Panc1 (cell line): Measurements from ENCODE around the gene RPL39. TPM values are rescaled to one million over a fixed set of nuclear protein-coding genes. Genes with fewer than 3 reads are reported as not detected.

ENCODE experiments used
- ATAC-seq: fragments of 200-7000 bp; cut with Tn5 transposase; 2 replicates; pipeline ENCODE4 v1.9.1; 2020; ENCODE audit warnings: mild to moderate bottlenecking, moderate library complexity
- Bru-seq: library from RNA; stranded (reverse); fragments of 400-500 nt; gene quantifications from one replicate; lab custom pipeline; 2021; lab: Mats Ljungman, UMichigan
- BruChase-seq, 2 experiments: library from RNA; stranded (reverse); fragments of 400-500 nt; gene quantifications; one replicate each; lab custom pipeline; 2021; lab: Mats Ljungman, UMichigan
- BruUV-seq: library from RNA; stranded (reverse); fragments of 400-500 nt; replicated peaks from 2 replicates; lab custom pipeline; 2021; lab: Mats Ljungman, UMichigan
- CTCF ChIA-PET: fragments of 300-600 bp; sonication (Branson Sonifier 250); formaldehyde crosslinking; loops from one replicate; lab custom pipeline; 2022; ENCODE audit warnings: antibody characterized with exemption; lab: Charles Lee
- POLR2A ChIA-PET: fragments of 300-600 bp; sonication (Branson Sonifier 250); formaldehyde crosslinking; loops from one replicate; lab custom pipeline; 2022; ENCODE audit warnings: antibody characterized with exemption; lab: Charles Lee
- DNase-seq: peaks from one replicate; pipeline ENCODE4 v3.0.0-alpha.2; 2010; ENCODE audit warnings: low read depth, low spot score
- H3K27ac ChIP-seq: 2 replicates; pipeline ENCODE4 v1.5.1; 2011; ENCODE audit warnings: mild to moderate bottlenecking, low read length, inconsistent platforms
- H3K27me3 ChIP-seq: fragments of 200-500 bp; sonication (Bioruptor generic); 2 replicates; pipeline ENCODE4 v1.6.0; 2014; ENCODE audit warnings: low read length, inconsistent platforms; ENCODE audit not compliant: control insufficient read depth, insufficient read depth
- H3K36me3 ChIP-seq: fragments of 200-500 bp; sonication (Bioruptor generic); 2 replicates; pipeline ENCODE4 v1.5.1; 2014; ENCODE audit warnings: inconsistent platforms, mild to moderate bottlenecking, low read length, moderate library complexity; ENCODE audit not compliant: control insufficient read depth, insufficient read depth
- H3K4me1 ChIP-seq: 2 replicates; pipeline ENCODE4 v1.5.1; 2011; ENCODE audit warnings: inconsistent platforms, mild to moderate bottlenecking, low read length, moderate library complexity; ENCODE audit not compliant: control insufficient read depth, insufficient read depth
- H3K4me3 ChIP-seq, 2 experiments: 2 replicates each; pipeline ENCODE4 v1.5.1; 2011 to 2012; ENCODE audit warnings: low read depth in 2 of 2, low read length in 2 of 2, mild to moderate bottlenecking in 2 of 2, inconsistent platforms in 1 of 2, moderate library complexity in 1 of 2
- H3K9me3 ChIP-seq: fragments of 200-500 bp; sonication (Bioruptor generic); 2 replicates; pipeline ENCODE4 v1.5.1; 2014; ENCODE audit warnings: low read depth, mild to moderate bottlenecking, inconsistent platforms, low read length, moderate library complexity; ENCODE audit not compliant: control insufficient read depth, insufficient read depth
- CTCF ChIP-seq: fragments of 450-650 bp; IDR thresholded peaks from 2 replicates; pipeline ENCODE4 v1.5.1; 2017; ENCODE audit warnings: mild to moderate bottlenecking
- POLR2AphosphoS5 ChIP-seq: IDR thresholded peaks from 2 replicates; pipeline ENCODE4 v1.6.1; 2012; ENCODE audit warnings: mild to moderate bottlenecking, low read depth, low read length, moderate library complexity
- REST ChIP-seq, 2 experiments: IDR thresholded peaks; 2 replicates each; pipeline ENCODE4 v1.6.1; 2011 to 2012; ENCODE audit warnings: low read depth in 2 of 2, control low read depth in 1 of 2, low read length in 1 of 2, mild to moderate bottlenecking in 1 of 2, moderate library complexity in 1 of 2; ENCODE audit not compliant: insufficient read depth in 1 of 2
- SIN3A ChIP-seq: IDR thresholded peaks from 2 replicates; pipeline ENCODE4 v1.6.1; 2012; ENCODE audit warnings: low read depth, mild to moderate bottlenecking, low read length, moderate library complexity, borderline replicate concordance; ENCODE audit not compliant: insufficient read depth
- TCF7L2 ChIP-seq: IDR thresholded peaks from 2 replicates; pipeline ENCODE4 v1.6.1; 2011; ENCODE audit warnings: mild to moderate bottlenecking, low read depth, low read length, inconsistent platforms
- in situ Hi-C: cut with HindIII; loops from 2 replicates; pipeline ENCODE4 v1.10.0; 2016; ENCODE audit warnings: low sequenced_read_pairs, low pct_unique_long_range_greater_than_20kb
- intact Hi-C: fragments of 100-400 bp; cut with micrococcal nuclease; formaldehyde crosslinking; loops from one replicate; pipeline ENCODE4 v1.10.0; 2022; ENCODE audit not compliant: unreplicated experiment
- long read RNA-seq: library from polyadenylated mRNA; unstranded; transcript quantifications from one replicate; pipeline ENCODE4 v2.0.0, GENCODE V29; 2021; ENCODE audit not compliant: unreplicated experiment
- polyA plus RNA-seq: library from polyadenylated mRNA; unstranded; fragments of >200 nt; gene quantifications from one replicate; pipeline ENCODE4 v1.2.1, GENCODE V29; 2012; ENCODE audit warnings: missing spikeins; ENCODE audit not compliant: insufficient read length
- total RNA-seq: library from RNA; stranded (reverse); gene quantifications from one replicate; pipeline ENCODE4 v1.2.1, GENCODE V29; 2021; ENCODE audit not compliant: unreplicated experiment

RPL39 gene
- total RNA-seq (1,882 TPM), Bru-seq, nascent RNA (percentile 98 among the genes with signal in this experiment), BruChase-seq, experiment 1, labeled RNA remaining after a 2-hour chase (percentile 90 among the genes with signal in this experiment), BruChase-seq, experiment 2, labeled RNA remaining after a 6-hour chase (percentile 94 among the genes with signal in this experiment)
- 1,687 TPM for polyA plus RNA-seq
- long read RNA-seq, transcript RPL39-201 (3 exons, 401 nt) = major isoform, 347 of 355 reads
- long read RNA-seq, partial matches to known transcripts = 6 of 355 reads
- long read RNA-seq, other reads (novel, unspliced or antisense) = 0 of 355 reads

GRCh38 chrX:119791437-119792231 lies at the start of gene RPL39:
RPL39 (minus strand) TSS chrX:119791630; CDS start chrX:119791576, 54 bp downstream.
- peaks cover 16% of the 10 kb centered on the region for H3K4me1 ChIP-seq
- in situ Hi-C loops (no loop called here), intact Hi-C loops (loop anchor here (5.0 kb wide), 1 partner anchor 81 kb away; the partner anchor contains the start of genes NDUFA1 and RNF113A)
- ATAC-seq = peak; percentile 98
- peak; percentile 61 for DNase-seq
- peaks cover 9% of the 10 kb centered on the region; the same call in 1 of the 2 replicates for H3K36me3 ChIP-seq
- peak within 1 kb of the TSS; percentile 89 for H3K27ac ChIP-seq
- BruUV-seq = no TSS peak
- TF ChIP-seq TCF7L2 (no peak), REST (IDR thresholded peaks at IDR 0.05; ENCODE audit: insufficient read depth in 1 of 2, low read depth in 2 of 2, low read length in 1 of 2) (0 out of 4 replicates have a peak, but pooled peaks of 1 of the 2 experiments have one; percentile 15), SIN3A (peak; percentile 59; the same call in 1 of the 2 replicates), CTCF (no peak), POLR2AphosphoS5 (peak; percentile 99)
- POLR2A ChIA-PET = interaction anchor here (0.5 to 1.6 kb wide), 12 partner anchors 10 to 409 kb away, joined by 3 to 12 read pairs (median 4); partner anchors contain the start of genes SOWAHD and UPF3B
- H3K4me3 ChIP-seq = peak within 1 kb of the TSS; percentile 89 to 97
- CTCF ChIA-PET = interaction anchor here (0.5 to 1.0 kb wide), 4 partner anchors 38 to 130 kb away, joined by 3 to 4 read pairs (median 4); partner anchors contain the start of gene UPF3B
- no peaks in the 10 kb centered on the region for H3K27me3 ChIP-seq
- no peaks in the 10 kb centered on the region for H3K9me3 ChIP-seq

GRCh38 chrX:119833905-119834304 lies 42.5 kb upstream of the RPL39 start:
- Histone ChIP-seq H3K4me3 (no peak overlapping the region), H3K27ac (no peak overlapping the region), H3K4me1 (no peaks in the 10 kb centered on the region), H3K27me3 (no peaks in the 10 kb centered on the region), H3K9me3 (no peaks in the 10 kb centered on the region), H3K36me3 (peaks cover 13% of the 10 kb centered on the region)
- no peak for TF ChIP-seq TCF7L2
- no peak for TF ChIP-seq SIN3A
- no peak for TF ChIP-seq REST (IDR thresholded peaks at IDR 0.05; ENCODE audit: insufficient read depth in 1 of 2, low read depth in 2 of 2, low read length in 1 of 2)
- no peak for TF ChIP-seq POLR2AphosphoS5
- TF ChIP-seq CTCF = no peak
- ChIA-PET POLR2A (no interaction called here), CTCF (no interaction called here)
- in situ Hi-C loops (no loop called here), intact Hi-C loops (no loop called here)
- DNase-seq (no peak), ATAC-seq (no peak)
- BruUV-seq = no TSS peak
